ENCODE data around the gene AKR1D1.
"Not testable (repeated sequence)": the region's sequence is repeated elsewhere in the genome, so short reads cannot be mapped to it uniquely, and the experiment has no call there.

AKR1D1 gene

GRCh38 chr7:138076196-138076595, at the start of gene AKR1D1:
Gene AKR1D1 (plus strand): TSS chr7:138076459. CDS start chr7:138076519, 60 bp downstream.
- Histone ChIP-seq H3K9me3 (ENCODE audit: control insufficient read depth, low read length) (peaks cover 18% of the 10 kb centered on the region), H3K4me3 (ENCODE audit: low read length) (no peak within 1 kb of the TSS), H3K4me1 (ENCODE audit: control insufficient read depth, insufficient read depth, low read length) (peaks cover 9% of the 10 kb centered on the region), H3K9ac (ENCODE audit: low read length) (no peak within 1 kb of the TSS), H3K27me3 (replicated peaks; ENCODE audit: control insufficient read depth, insufficient read depth, low read length) (no peaks in the 10 kb centered on the region), H3K36me3 (ENCODE audit: control insufficient read depth, insufficient read depth, low read length, severe bottlenecking) (no peaks in the 10 kb centered on the region)
- no peak for DNase-seq (ENCODE audit: low read depth)

- H3K36me3 ChIP-seq (ENCODE audit: control insufficient read depth, insufficient read depth, low read length, severe bottlenecking) = no peaks in the 10 kb centered on the region
- no peaks in the 10 kb centered on the region for H3K4me1 ChIP-seq (ENCODE audit: control insufficient read depth, insufficient read depth, low read length)
- peaks cover 5% of the 10 kb centered on the region for H3K27me3 ChIP-seq (replicated peaks; ENCODE audit: control insufficient read depth, insufficient read depth, low read length)
- no peak overlapping the region for H3K9ac ChIP-seq (ENCODE audit: low read length)
- H3K9me3 ChIP-seq (ENCODE audit: control insufficient read depth, low read length) = no peaks in the 10 kb centered on the region
- no peak overlapping the region for H3K4me3 ChIP-seq (ENCODE audit: low read length)
- DNase-seq (ENCODE audit: low read depth) = no peak
Observed at GRCh38 chr7:138027100-138027499, 49.2 kb upstream of the AKR1D1 start.

- Histone ChIP-seq H3K9me3 (ENCODE audit: control insufficient read depth, low read length) (no peaks in the 10 kb centered on the region), H3K27me3 (replicated peaks; ENCODE audit: control insufficient read depth, insufficient read depth, low read length) (peaks cover 5% of the 10 kb centered on the region), H3K36me3 (ENCODE audit: control insufficient read depth, insufficient read depth, low read length, severe bottlenecking) (no peaks in the 10 kb centered on the region), H3K4me1 (ENCODE audit: control insufficient read depth, insufficient read depth, low read length) (no peaks in the 10 kb centered on the region), H3K9ac (ENCODE audit: low read length) (no peak overlapping the region), H3K4me3 (ENCODE audit: low read length) (no peak overlapping the region)
- no peak for DNase-seq (ENCODE audit: low read depth)
Observed at GRCh38 chr7:138029126-138029525, 47.1 kb upstream of the AKR1D1 start.

GRCh38 chr7:138029941-138030340, 46.3 kb upstream of the AKR1D1 start:
- Histone ChIP-seq H3K4me1 (ENCODE audit: control insufficient read depth, insufficient read depth, low read length) (no peaks in the 10 kb centered on the region), H3K27me3 (replicated peaks; ENCODE audit: control insufficient read depth, insufficient read depth, low read length) (peaks cover 5% of the 10 kb centered on the region), H3K4me3 (ENCODE audit: low read length) (no peak overlapping the region), H3K9me3 (ENCODE audit: control insufficient read depth, low read length) (no peaks in the 10 kb centered on the region), H3K9ac (ENCODE audit: low read length) (no peak overlapping the region), H3K36me3 (ENCODE audit: control insufficient read depth, insufficient read depth, low read length, severe bottlenecking) (no peaks in the 10 kb centered on the region)
- DNase-seq (ENCODE audit: low read depth) = no peak

GRCh38 chr7:138030679-138031351, 45.4 kb upstream of the AKR1D1 start:
- no peak overlapping the region for H3K9ac ChIP-seq (ENCODE audit: low read length)
- peaks cover 5% of the 10 kb centered on the region for H3K27me3 ChIP-seq (replicated peaks; ENCODE audit: control insufficient read depth, insufficient read depth, low read length)
- no peaks in the 10 kb centered on the region for H3K9me3 ChIP-seq (ENCODE audit: control insufficient read depth, low read length)
- DNase-seq (ENCODE audit: low read depth) = no peak
- no peaks in the 10 kb centered on the region for H3K36me3 ChIP-seq (ENCODE audit: control insufficient read depth, insufficient read depth, low read length, severe bottlenecking)
- H3K4me1 ChIP-seq (ENCODE audit: control insufficient read depth, insufficient read depth, low read length) = no peaks in the 10 kb centered on the region
- no peak overlapping the region for H3K4me3 ChIP-seq (ENCODE audit: low read length)

- no peaks in the 10 kb centered on the region for H3K36me3 ChIP-seq (ENCODE audit: control insufficient read depth, insufficient read depth, low read length, severe bottlenecking)
- H3K9ac ChIP-seq (ENCODE audit: low read length) = no peak overlapping the region
- no peak overlapping the region for H3K4me3 ChIP-seq (ENCODE audit: low read length)
- H3K27me3 ChIP-seq (replicated peaks; ENCODE audit: control insufficient read depth, insufficient read depth, low read length) = peaks cover 3% of the 10 kb centered on the region
- no peaks in the 10 kb centered on the region for H3K9me3 ChIP-seq (ENCODE audit: control insufficient read depth, low read length)
- no peaks in the 10 kb centered on the region for H3K4me1 ChIP-seq (ENCODE audit: control insufficient read depth, insufficient read depth, low read length)
- no peak for DNase-seq (ENCODE audit: low read depth)
Observed at GRCh38 chr7:138032186-138032585, 44.1 kb upstream of the AKR1D1 start.

GRCh38 chr7:138032770-138033169, 43.5 kb upstream of the AKR1D1 start:
- Histone ChIP-seq H3K36me3 (ENCODE audit: control insufficient read depth, insufficient read depth, low read length, severe bottlenecking) (no peaks in the 10 kb centered on the region), H3K4me1 (ENCODE audit: control insufficient read depth, insufficient read depth, low read length) (no peaks in the 10 kb centered on the region), H3K4me3 (ENCODE audit: low read length) (no peak overlapping the region), H3K9me3 (ENCODE audit: control insufficient read depth, low read length) (no peaks in the 10 kb centered on the region), H3K9ac (ENCODE audit: low read length) (no peak overlapping the region), H3K27me3 (replicated peaks; ENCODE audit: control insufficient read depth, insufficient read depth, low read length) (no peaks in the 10 kb centered on the region)
- no peak for DNase-seq (ENCODE audit: low read depth)

- Histone ChIP-seq H3K9ac (ENCODE audit: low read length) (no peak overlapping the region), H3K36me3 (ENCODE audit: control insufficient read depth, insufficient read depth, low read length, severe bottlenecking) (no peaks in the 10 kb centered on the region), H3K4me1 (ENCODE audit: control insufficient read depth, insufficient read depth, low read length) (no peaks in the 10 kb centered on the region), H3K27me3 (replicated peaks; ENCODE audit: control insufficient read depth, insufficient read depth, low read length) (no peaks in the 10 kb centered on the region), H3K9me3 (ENCODE audit: control insufficient read depth, low read length) (no peaks in the 10 kb centered on the region), H3K4me3 (ENCODE audit: low read length) (no peak overlapping the region)
- no peak for DNase-seq (ENCODE audit: low read depth)
Observed at GRCh38 chr7:138033241-138033640, 43.0 kb upstream of the AKR1D1 start.

- H3K4me1 ChIP-seq (ENCODE audit: control insufficient read depth, insufficient read depth, low read length) = no peaks in the 10 kb centered on the region
- no peaks in the 10 kb centered on the region for H3K36me3 ChIP-seq (ENCODE audit: control insufficient read depth, insufficient read depth, low read length, severe bottlenecking)
- H3K9me3 ChIP-seq (ENCODE audit: control insufficient read depth, low read length) = no peaks in the 10 kb centered on the region
- no peak overlapping the region for H3K9ac ChIP-seq (ENCODE audit: low read length)
- no peaks in the 10 kb centered on the region for H3K27me3 ChIP-seq (replicated peaks; ENCODE audit: control insufficient read depth, insufficient read depth, low read length)
- no peak overlapping the region for H3K4me3 ChIP-seq (ENCODE audit: low read length)
- DNase-seq (ENCODE audit: low read depth) = no peak
Observed at GRCh38 chr7:138036135-138036534, 40.1 kb upstream of the AKR1D1 start.

GRCh38 chr7:138040063-138040462, 36.2 kb upstream of the AKR1D1 start:
- H3K4me3 ChIP-seq (ENCODE audit: low read length); DNase-seq (ENCODE audit: low read depth); H3K9me3 ChIP-seq (ENCODE audit: control insufficient read depth, low read length); H3K27me3 ChIP-seq (replicated peaks; ENCODE audit: control insufficient read depth, insufficient read depth, low read length); H3K9ac ChIP-seq (ENCODE audit: low read length); H3K36me3 ChIP-seq (ENCODE audit: control insufficient read depth, insufficient read depth, low read length, severe bottlenecking); H3K4me1 ChIP-seq (ENCODE audit: control insufficient read depth, insufficient read depth, low read length): not testable (repeated sequence)

GRCh38 chr7:138044897-138045296, 31.4 kb upstream of the AKR1D1 start:
- H3K27me3 ChIP-seq (replicated peaks; ENCODE audit: control insufficient read depth, insufficient read depth, low read length) = no peaks in the 10 kb centered on the region

GRCh38 chr7:138047907-138048306, 28.4 kb upstream of the AKR1D1 start:
- no peaks in the 10 kb centered on the region for H3K27me3 ChIP-seq (replicated peaks; ENCODE audit: control insufficient read depth, insufficient read depth, low read length)
- no peak overlapping the region for H3K4me3 ChIP-seq (ENCODE audit: low read length)
- H3K36me3 ChIP-seq (ENCODE audit: control insufficient read depth, insufficient read depth, low read length, severe bottlenecking) = no peaks in the 10 kb centered on the region
- H3K9me3 ChIP-seq (ENCODE audit: control insufficient read depth, low read length) = no peaks in the 10 kb centered on the region
- no peaks in the 10 kb centered on the region for H3K4me1 ChIP-seq (ENCODE audit: control insufficient read depth, insufficient read depth, low read length)
- no peak for DNase-seq (ENCODE audit: low read depth)
- H3K9ac ChIP-seq (ENCODE audit: low read length) = no peak overlapping the region

More at GRCh38 chr7:138044897-138045296, 31.4 kb upstream of the AKR1D1 start:
- DNase-seq (ENCODE audit: low read depth) = no peak
- Histone ChIP-seq H3K4me1 (ENCODE audit: control insufficient read depth, insufficient read depth, low read length) (no peaks in the 10 kb centered on the region), H3K36me3 (ENCODE audit: control insufficient read depth, insufficient read depth, low read length, severe bottlenecking) (no peaks in the 10 kb centered on the region), H3K9ac (ENCODE audit: low read length) (no peak overlapping the region), H3K4me3 (ENCODE audit: low read length) (no peak overlapping the region), H3K9me3 (ENCODE audit: control insufficient read depth, low read length) (no peaks in the 10 kb centered on the region)
